PC-9 (cell line): ENCODE results near the gene OR2A25.

Experiments
- CTCF ChIP-seq: fragments of 200-600 bp; sonication (generic); conservative IDR thresholded peaks from 2 replicates; pipeline ENCODE4 v1.6.1; 2017; ENCODE audit warnings: mixed run types, antibody characterized with exemption, mild to moderate bottlenecking, moderate library complexity
- EZH2 ChIP-seq: fragments of 200-600 bp; sonication (generic); IDR thresholded peaks from 2 replicates; pipeline ENCODE4 v1.8.0; 2017; ENCODE audit warnings: antibody characterized with exemption, low read depth

GRCh38 chr7:144118341-144118740 is 48.7 kb downstream of the OR2A25 start:
- TF ChIP-seq CTCF: no peak
- TF ChIP-seq EZH2: no peak
